Vagina (tissue), 2 donors: ENCODE results near the gene FTCDNL1.

Experiments used
- POLR2A ChIP-seq, 2 donors: fragments of 450-650 bp; IDR thresholded peaks; one replicate each; pipeline ENCODE4 v1.6.1; 2017; ENCODE audit warnings: antibody characterized with exemption in 2 of 2, mild to moderate bottlenecking in 2 of 2, moderate library complexity in 2 of 2
- POLR2AphosphoS5 ChIP-seq, 2 donors: sonication (generic); formaldehyde crosslinking; IDR thresholded peaks; one replicate each; pipeline ENCODE4 v1.9.0; 2017; ENCODE audit warnings: antibody characterized with exemption in 2 of 2, mild to moderate bottlenecking in 2 of 2, low read depth in 1 of 2; ENCODE audit not compliant: insufficient read depth in 1 of 2
- TF ChIP-seq, protein P1 (sequence below), 3 experiments: fragments of 450-650 bp in 2 of 3; fragments of 200-600 bp in 1 of 3; sonication (generic) in 1 of 3; IDR thresholded peaks; one replicate each; pipeline ENCODE4 v1.5.1; 2017 to 2019; ENCODE audit warnings: antibody characterized with exemption in 3 of 3, mild to moderate bottlenecking in 2 of 3, moderate library complexity in 2 of 3

- TF ChIP-seq, protein P1, sequence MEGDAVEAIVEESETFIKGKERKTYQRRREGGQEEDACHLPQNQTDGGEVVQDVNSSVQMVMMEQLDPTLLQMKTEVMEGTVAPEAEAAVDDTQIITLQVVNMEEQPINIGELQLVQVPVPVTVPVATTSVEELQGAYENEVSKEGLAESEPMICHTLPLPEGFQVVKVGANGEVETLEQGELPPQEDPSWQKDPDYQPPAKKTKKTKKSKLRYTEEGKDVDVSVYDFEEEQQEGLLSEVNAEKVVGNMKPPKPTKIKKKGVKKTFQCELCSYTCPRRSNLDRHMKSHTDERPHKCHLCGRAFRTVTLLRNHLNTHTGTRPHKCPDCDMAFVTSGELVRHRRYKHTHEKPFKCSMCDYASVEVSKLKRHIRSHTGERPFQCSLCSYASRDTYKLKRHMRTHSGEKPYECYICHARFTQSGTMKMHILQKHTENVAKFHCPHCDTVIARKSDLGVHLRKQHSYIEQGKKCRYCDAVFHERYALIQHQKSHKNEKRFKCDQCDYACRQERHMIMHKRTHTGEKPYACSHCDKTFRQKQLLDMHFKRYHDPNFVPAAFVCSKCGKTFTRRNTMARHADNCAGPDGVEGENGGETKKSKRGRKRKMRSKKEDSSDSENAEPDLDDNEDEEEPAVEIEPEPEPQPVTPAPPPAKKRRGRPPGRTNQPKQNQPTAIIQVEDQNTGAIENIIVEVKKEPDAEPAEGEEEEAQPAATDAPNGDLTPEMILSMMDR (IDR thresholded peaks at IDR 0.05), result no peak
- TF ChIP-seq POLR2A (IDR thresholded peaks at IDR 0.05) (no peak), POLR2AphosphoS5 (IDR thresholded peaks at IDR 0.05; ENCODE audit: insufficient read depth in 1 of 2, low read depth in 1 of 2) (no peak)
These were observed 59.7 kb downstream of the FTCDNL1 start for GRCh38 chr2:199791326-199791725.
